GM19025 (cell line): Measurements from ENCODE around the gene AHDC1.

Experiments used
- ATAC-seq: cut with Tn5 transposase; IDR thresholded peaks from one replicate; pipeline ENCODE4 v1.9.1; 2021; ENCODE audit warnings: mild to moderate bottlenecking, low read depth, moderate library complexity; ENCODE audit not compliant: unreplicated experiment

AHDC1 gene

GRCh38 chr1:27600498-27601175 is 3.3 kb downstream of the AHDC1 start:
- ATAC-seq, result no peak

- no peak for ATAC-seq
Observed at GRCh38 chr1:27599605-27600497, 4.1 kb downstream of the AHDC1 start.

DNA sequence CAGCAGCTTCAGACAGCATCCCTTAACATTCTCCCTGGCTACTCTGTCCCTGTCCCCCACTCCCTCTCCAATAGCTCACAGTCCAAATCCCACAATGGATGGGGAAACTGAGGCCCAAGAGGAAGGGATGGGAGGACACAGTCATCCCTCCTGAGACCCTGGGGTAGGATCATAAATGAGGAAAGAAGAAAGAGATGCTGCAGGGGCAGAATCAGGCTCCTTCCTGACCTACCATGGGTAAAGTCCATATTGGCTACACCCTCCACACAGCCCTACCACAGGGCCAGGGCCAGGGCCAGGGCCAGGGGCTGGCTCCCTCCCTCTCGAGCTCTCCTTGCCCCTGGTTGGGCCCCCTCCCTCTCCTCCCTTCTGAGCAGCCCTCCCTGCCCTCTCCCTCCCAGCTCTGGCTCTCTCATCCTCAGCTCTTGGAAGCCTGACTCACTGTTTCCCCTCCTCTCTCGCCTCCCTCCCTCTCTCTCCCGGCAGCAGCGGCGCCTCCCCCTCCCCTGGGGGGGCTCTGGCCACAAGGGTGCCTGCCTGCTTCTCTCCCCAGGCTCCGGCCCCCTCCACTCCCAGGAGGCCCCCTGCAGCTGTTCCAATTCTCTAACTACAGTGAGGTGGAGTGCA is 4.9 kb downstream of the AHDC1 start:
- no peak for ATAC-seq

GRCh38 chr1:27598295-27598687 is 5.7 kb downstream of the AHDC1 start:
- ATAC-seq, result no peak

GRCh38 chr1:27597516-27598294 is 6.2 kb downstream of the AHDC1 start:
- no peak for ATAC-seq

DNA sequence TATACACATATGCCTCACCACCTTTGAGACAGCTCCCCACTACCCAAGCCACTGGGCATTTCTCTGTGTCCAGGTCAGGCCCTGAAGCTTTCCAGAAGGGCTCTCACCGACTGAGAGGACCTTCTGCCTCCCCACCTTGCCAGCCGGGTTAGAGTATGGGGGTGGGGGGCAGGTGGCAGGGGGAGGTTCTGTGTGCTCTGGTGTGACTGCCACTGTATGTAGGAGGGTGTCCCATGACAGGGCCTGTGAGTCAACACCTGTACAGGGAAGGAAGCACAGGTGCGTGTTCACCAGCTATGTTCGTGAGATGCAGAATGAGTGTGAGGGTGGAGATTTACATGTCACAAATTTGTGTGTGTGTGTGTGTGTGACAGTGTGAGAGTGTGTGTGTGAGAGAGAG is 7.0 kb downstream of the AHDC1 start:
- ATAC-seq, result no peak

DNA sequence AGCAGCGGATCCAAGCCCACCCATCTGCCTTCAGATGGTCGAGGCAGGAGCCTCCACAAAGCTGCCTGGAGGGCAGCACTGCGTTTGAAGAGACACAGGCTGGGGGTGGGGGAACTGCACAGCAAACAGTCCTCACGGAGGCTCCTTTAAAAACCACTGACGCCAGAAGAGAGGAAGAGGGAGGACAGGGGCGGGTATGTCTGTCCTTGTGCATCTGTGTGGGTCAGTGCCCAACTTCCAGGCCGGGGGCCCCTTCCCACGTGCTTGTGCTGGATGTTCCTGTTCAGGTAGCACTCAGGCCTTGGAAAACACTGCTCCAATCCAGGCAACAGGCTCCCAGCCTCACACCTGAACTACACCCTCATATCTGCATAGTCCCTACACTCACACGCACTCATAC is 7.7 kb downstream of the AHDC1 start:
- no peak for ATAC-seq

DNA sequence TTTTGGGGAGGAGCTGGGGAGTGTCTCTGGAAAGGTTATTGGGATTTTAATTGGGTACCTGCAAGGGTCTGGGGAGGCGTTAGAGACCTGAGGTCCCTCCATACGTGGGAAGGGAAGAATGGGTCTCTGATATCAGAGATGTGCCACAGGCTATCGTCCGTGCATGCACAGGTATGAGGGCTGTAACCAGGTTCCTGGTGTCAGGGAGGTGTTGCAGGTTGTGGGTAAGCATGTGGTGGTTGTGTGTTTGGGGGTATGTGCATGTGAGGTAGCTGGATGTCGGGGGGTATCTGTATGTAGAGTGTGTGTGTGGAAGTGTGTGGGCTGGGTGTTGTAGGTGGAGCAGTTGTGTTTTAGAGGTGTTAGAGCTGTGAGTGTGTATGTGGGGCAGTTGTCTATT is 8.3 kb downstream of the AHDC1 start:
- ATAC-seq, result no peak

DNA sequence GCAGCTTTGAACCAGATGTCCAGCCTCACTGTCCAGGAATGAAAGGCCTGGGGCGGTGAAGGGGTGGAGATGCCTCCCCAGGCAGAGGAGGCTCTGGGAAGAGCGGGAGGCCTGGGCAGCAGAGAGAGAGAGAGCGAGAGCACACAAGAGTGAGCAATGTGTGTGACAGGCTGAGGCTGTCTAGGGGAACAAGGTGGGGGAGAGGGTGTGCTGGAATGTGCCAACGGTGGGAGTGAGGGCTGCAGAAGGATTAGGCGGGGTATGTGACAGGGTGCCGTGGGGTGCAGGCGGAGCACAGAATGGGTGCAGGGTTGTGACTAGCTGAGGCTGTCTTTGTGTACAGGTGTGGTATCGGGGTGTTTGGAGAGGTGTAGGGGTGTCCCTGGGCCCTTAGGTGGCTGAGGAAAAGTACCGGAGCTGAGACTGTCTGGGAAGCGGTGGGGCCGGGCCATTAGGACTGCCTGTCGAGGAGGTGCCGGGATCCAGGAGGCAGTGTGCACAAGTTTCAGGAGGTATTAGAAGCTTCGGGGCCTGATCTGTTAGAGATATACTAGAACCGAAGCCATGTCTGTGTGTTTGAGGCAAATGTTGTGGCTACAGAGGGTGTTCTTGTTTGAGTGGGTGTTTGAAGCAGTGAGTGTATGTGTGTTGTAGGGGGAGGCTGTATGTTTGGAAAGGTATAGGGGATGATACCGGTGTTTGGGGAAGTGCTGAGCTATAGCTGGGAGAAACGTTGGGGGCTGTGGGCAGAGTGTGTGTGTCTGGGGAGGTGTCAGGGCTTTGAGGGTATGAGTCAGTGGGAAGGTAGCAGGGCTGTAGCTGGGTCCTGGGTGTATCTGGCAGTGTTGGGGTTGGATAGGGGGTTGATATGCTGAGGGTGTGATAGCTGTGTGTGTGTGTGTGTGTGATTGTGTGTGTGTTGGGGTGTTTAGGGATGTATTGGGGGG is 9.1 kb downstream of the AHDC1 start:
- no peak for ATAC-seq

GRCh38 chr1:27593678-27594563 is 10.0 kb downstream of the AHDC1 start:
- no peak for ATAC-seq

GRCh38 chr1:27592931-27593677 is 10.8 kb downstream of the AHDC1 start:
- no peak for ATAC-seq

DNA sequence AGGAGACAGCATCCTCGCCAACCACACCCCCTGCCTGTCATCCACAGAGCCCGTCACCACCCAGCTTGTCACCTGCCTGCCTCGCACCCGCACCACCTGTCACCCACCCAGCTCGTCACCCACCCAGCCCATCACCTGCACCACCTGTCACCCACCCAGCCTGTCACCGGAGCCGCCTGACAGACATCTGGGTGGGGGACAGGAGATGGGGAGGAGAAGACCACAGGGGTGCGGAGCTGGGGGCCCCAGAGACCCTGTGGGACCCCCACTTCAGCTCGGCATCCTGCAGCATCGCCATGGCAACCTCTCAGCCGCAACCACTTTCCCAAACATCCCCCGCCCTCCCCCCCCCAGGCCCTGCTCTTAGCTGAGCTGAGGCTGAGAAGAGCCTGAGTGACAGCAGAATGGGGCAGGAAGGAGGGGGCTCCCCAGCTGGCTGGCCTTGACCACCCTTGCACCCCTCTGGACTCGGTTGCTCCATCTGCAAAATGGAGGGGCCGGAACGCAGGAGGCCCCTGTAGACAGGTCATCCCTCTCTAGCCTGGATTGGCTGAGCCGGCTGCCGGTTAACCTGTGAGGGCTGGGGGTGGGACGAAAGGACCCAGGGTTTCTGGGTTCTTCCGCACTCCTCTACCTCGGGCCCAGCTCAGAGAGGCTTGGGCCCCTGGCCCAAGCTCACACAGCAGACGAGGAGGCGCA is 11.6 kb downstream of the AHDC1 start:
- no peak for ATAC-seq

DNA sequence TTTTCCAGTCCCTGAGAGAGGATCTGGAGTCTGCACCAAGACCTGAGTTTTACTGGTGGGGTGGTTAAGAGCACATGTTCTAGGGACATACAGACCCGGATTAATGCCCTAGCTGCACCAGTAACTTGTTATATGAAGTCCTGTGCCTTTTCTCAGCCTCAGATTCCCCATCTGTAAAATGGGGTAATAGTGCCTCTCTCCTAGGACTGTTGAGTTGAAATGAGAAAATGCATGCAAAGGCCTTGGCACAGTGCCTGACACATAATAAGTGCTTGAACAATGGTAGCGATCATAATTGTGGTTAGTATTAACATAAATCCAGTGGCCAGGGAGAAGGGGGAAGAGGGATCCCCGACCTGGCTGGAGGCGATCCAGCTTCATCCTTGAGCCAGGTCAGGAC is 12.3 kb downstream of the AHDC1 start:
- ATAC-seq, result no peak

DNA sequence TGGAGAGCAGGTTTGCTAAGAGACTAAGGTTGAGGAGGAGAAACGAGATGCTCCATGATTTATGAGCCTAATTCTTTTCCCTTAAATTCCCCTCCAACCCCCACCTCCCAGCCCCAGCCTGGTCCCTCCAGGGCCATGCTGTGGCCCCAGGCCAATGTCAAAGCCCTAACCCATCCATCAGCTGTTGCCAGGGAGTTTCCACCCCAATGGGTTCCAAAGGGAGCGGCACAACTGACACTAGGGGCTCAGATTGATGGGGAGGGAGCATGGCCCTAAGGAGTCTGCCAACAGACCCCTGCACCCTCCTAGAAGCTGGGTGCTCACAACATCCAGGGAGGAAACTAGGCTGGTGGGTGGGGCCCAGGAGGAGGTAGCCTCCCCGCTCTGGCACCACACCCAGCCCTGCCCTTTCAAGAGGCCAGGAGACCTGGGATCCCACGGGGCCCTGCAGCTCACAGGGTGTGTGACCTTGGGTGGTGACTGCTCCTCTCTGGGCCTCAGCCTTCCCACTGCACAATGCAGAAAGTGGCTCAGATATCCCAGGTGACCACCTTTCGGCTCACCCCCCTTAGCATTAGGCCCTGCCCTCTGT is 12.9 kb downstream of the AHDC1 start:
- ATAC-seq, result no peak

DNA sequence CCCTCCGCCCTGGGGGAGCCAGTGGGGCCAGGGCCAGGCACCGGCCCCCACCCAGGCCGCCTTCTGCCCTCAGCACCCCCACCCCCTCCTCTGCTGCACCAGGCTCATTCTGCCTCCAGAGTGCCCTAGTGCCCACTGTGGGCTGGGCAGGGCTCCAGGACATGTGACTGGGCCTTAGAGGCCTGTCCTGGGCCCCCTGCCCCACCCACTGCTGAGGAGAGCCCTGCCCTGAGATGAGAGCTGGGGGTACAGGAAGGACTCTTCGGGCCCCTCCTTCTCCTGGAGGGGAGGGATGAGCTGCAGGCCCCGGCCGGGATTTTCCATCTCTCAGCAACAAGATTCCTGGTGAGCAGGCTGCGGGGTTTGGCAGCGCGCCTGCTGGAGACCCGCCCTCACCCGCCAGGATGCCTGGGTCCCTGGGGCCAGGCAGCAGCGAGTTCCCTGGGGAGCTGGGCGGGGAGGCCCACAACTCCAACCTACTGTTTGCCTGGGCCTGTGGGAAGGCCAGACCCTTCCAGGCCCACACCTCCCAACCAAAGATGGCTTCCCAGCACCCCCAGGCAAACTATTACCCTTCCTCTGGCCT is 14.0 kb downstream of the AHDC1 start:
- ATAC-seq, result no peak

DNA sequence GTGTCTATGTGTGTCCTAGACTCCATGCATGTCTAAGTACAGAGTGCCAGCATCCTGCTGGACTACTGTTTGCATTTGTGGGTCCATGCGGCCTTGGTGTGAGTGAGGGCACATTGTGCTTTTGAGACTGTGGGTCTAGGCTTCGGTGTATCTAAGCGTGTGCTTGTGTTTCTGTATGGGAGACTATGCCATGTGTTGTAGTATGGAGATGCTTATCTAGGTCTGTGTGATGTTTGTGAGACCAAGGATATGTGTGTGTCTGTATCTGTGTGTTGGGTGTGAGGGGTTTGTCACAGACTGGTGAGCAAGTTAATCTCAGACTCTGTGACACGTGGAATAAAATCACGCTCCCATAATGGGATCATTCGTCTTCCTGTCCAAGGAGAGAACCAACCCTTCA is 14.5 kb downstream of the AHDC1 start:
- no peak for ATAC-seq
